HUDEP-2 (cell line): Measurements from ENCODE around the gene ZSWIM1.
"Not testable (repeated sequence)": the region's sequence is repeated elsewhere in the genome, so short reads cannot be mapped to it uniquely, and the experiment has no call there.

Source experiments
- DNase-seq, 76 experiments: peaks; one replicate each; lab custom pipeline; 2025; ENCODE audit not compliant: unreplicated experiment in 76 of 76; lab: John Stamatoyannopoulos, UW

ZSWIM1 gene

DNA sequence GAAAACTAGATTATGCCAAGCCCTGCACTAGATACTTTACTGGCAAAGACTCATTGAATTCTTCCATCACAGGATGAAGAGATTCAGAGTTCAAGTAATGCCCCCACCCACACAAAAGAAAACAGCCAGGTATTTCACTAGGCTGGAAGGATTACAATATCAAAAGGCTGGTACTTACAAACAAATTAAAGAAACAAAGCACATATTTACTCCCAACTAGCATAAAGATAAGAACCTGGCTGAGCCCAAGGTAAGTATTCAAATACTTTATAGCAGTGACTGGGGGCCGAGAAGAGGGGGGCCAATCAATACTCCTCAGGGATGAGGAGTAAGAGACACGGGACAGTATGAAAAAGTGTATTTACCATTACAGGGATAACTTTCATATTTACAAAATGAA is 27.5 kb upstream of the ZSWIM1 start:
- DNase-seq = no peak

GRCh38 chr20:45857114-45857881 is 23.7 kb upstream of the ZSWIM1 start, which contains the start of the genes ACOT8 and ZSWIM3:
ACOT8 (minus strand) TSS chr20:45857392; CDS start chr20:45857315, 77 bp downstream.
ZSWIM3 (plus strand) TSS chr20:45857614; CDS start chr20:45857826, 212 bp downstream.
- DNase-seq = peak; percentile 33 to 100 (median 98)

DNA sequence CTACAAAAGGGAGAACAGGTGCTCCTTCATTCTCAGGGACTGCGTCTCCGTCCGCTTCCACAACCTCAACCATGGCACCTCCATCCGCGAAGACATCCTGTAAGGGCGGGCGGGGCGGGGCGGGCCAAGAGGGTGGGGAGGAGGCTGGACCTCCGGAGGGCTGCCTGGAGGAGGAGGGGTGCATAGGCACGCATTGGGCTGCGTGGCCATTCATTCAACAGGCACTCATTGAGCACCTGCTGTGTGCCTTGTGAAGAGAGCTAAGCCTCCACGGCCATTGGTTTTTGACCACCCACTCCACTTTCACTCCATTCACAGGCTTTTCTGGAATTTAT is 23.2 kb upstream of the ZSWIM1 start:
- DNase-seq = peak in 51 of 76 experiments; percentile 13 to 78 (median 58)

- DNase-seq = no peak
Measured at GRCh38 chr20:45859916-45860315, 21.1 kb upstream of the ZSWIM1 start.

DNA sequence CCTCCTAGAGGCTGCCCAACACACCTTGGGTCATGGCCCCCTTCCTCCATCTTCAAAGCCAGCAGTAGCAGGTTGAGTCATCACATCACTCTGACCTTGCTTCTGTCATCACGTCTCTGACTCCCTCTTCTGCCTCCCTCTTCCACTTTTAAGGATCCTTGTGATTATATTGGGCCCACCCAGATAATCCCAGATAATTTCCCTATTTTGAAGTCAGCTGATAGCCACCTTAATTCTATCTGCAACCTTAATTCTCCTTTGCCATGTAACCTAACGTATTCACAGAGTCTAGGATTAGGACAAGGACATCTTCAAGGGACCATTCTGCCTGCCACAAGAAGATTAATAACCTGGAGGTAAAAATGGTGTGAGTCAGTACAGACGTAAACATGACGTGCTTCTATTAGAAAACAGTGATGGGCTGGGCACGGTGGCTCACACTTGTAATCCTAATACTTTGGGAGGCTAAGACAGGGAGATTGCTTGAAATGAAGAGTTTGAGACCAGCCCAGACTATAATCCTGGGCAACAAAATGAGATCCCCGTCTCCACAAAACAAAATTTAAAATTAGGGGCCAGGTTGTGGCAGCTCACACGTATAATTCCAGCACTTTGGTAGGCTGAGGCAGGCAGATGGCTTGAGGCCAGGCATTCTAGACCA is 20.3 kb upstream of the ZSWIM1 start:
- DNase-seq = peak in 13 of 76 experiments; percentile 5 to 55 (median 24)

- peak in 27 of 76 experiments; percentile 4 to 63 (median 33) for DNase-seq
Measured at GRCh38 chr20:45861221-45862075, 19.6 kb upstream of the ZSWIM1 start.

DNA sequence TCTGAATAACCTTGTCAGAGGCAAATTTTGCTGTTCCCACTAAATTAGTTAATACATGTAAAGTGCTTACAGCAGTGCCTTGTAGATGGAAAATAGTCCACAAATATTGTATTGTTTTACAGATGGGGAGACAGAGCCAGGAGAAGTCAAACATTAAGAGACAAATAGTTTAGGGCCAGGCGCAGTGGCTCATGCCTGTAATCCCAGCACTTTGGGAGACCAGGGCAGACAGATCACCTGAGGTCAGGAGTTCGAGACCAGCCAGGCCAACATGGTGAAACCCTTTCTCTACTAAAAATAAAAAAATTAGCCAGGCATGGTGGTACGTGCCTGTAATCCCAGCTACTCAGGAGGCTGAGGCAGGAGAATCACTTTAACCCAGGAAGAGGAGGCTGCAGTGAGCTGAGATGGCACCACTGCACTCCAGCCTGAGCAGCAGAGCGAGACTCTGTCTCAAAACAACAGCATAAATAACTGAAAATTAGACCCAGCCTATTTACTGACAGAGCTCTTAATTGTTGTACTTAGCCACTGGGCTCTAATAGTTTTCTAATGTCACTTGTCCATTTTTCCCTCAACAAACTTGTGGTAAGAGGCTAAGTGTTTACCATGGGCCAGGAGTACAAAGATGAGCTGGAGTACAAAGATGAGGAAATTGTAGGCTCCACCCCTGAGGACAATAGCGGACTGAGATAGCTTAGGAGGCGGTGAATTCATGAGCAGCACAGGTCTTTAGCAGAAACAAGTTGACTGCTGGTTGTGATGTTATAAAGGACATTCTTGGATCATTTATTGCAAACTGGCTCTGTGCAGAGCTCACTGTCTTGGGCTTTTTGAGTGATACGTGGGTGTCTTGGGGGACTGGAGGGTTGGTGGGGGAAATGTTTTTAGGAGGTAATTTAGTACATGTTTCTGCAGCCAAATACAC is 17.2 kb upstream of the ZSWIM1 start:
- DNase-seq = peak in 1 of 76 experiments; percentile 1

- no peak for DNase-seq
Measured at GRCh38 chr20:45866454-45866853, 14.6 kb upstream of the ZSWIM1 start.

DNA sequence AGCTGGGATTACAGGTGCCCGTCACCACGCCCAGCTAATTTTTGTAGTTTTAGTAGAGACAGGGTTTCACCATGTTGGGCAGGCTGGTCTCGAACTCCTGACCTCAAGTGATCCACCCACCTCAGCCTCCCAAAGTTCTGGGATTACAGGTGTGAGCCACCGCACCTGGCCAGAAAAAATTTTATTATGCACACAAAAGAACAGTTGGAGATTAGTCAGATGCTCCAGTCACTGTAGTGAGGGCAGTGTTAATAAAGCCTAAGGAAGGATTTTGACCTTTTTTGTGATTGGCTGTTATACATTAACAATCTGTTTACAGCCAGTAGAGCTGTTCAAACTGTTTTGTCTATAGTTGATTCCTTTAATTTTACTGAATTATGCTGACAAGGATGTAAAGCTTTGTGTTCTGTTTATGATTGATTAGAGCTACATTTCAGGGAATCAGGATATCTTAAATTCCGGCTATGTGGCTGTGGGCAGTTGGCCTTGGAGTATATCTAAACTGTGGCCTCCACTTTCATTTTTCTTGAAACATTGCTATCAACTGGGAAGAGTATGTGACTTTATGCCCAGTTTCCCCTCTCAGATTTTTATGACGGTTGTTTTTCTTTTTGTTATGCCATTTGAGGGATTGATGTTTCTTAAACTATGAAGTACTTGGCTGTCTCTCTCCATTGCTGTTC is 13.8 kb upstream of the ZSWIM1 start:
- DNase-seq = no peak

GRCh38 chr20:45867819-45868176 is 13.2 kb upstream of the ZSWIM1 start:
- no peak for DNase-seq

DNA sequence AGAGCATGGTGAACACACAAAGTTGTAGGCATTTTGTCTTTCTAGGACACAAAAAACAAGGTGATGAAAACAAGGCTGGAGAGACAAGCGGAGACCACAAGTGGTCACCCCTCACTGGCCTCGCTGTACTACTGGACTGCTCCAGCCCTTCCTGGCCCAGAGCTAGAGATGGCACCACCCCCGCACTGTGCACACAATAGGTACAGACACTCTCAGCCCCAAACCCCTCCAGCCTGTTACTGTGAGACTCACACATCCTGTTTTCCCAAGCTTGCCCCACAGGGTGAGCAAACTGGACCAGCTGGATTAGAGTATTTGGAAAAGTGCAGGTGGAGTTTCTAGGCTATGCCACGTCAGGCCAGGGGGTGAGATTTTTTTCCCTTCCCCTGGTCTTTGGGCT is 8.4 kb upstream of the ZSWIM1 start:
- DNase-seq = no peak

- DNase-seq = peak in 4 of 76 experiments; percentile 15 to 32 (median 20)
Measured at GRCh38 chr20:45873409-45874103, 7.5 kb upstream of the ZSWIM1 start.

- DNase-seq = not testable (repeated sequence)
Measured at GRCh38 chr20:45874104-45874481, 6.9 kb upstream of the ZSWIM1 start.

DNA sequence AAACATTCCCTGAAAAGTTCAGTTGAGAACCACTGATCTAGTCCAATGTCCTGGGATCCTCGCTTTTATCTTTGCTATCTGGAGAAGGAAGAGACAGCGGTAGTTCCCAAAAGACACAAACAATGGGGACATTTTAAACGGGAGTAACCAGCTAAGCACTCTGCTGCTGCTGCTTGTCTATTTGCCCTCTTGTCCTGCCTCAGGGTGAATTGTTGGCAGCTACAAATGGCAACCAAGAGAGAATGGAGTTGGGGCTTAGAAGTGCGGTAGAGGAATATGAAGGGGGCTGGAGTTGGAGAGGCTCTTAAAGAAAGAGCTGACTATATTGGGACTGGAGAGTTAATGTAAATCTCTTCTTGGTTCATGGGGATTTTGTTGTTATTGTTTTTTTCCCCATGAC is 6.5 kb upstream of the ZSWIM1 start:
- DNase-seq = no peak

DNA sequence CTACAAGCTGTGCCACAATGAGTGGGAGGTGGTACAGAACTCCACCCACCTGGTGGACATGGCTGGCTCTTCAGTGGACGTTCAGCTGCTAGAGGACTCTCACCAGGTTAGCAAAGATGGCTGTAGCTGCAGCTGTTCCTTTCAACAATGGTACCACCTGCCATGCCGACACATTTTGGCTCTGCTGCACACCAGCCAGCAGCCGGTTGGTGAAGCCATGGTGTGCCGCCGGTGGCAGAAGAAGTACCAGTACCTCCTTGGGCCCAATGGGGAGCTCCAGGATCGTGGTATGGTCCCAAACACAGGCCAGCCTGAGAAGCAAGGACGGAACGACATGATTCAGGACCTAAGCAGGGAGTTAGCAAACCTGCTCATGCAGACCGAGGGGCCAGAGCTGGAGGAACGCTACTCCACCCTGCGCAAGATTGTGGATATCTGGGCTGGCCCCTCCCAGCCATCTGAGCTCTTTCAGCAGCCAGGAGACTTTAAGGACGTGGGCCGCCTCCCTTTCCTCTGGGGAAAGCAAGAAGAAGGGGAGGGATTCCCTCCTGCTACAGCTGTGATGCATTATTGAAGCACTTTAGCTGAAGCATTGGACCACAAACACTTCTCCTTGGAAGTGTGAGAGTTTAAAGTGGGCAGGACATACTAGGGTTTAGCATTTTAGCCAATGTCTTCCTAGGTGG is 2.8 kb upstream of the ZSWIM1 start:
- DNase-seq = peak in 70 of 76 experiments; percentile 14 to 88 (median 58)

- no peak for DNase-seq
Measured at GRCh38 chr20:45882469-45883099, 1.6 kb downstream of the ZSWIM1 start.

DNA sequence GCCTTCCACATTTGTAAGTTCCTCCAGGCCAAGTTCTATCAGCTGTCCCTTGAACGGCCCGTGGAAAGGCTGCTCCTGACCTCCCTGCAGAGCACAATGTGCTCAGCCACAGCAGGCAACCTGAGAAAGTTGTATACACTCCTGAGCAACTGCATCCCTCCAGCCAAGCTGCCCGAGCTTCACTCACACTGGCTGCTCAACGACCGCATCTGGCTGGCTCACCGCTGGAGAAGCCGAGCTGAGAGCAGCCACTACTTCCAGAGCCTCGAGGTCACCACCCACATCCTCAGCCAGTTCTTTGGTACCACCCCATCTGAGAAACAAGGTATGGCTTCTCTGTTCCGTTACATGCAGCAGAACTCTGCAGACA is 2.1 kb downstream of the ZSWIM1 start:
- no peak for DNase-seq
